CD4-positive, alpha-beta T cell treated with Interferon alpha-2 for 1 hour (primary cell): ENCODE results near the gene SLC38A3.

Experiments used
- DNase-seq, 2 donors: peaks; one replicate each; pipeline ENCODE4 v3.0.0-alpha.2; 2020 to 2022

Gene SLC38A3

GRCh38 chr3:50269460-50269859, 64.4 kb downstream of the SLC38A3 start:
- DNase-seq: no peak

DNA sequence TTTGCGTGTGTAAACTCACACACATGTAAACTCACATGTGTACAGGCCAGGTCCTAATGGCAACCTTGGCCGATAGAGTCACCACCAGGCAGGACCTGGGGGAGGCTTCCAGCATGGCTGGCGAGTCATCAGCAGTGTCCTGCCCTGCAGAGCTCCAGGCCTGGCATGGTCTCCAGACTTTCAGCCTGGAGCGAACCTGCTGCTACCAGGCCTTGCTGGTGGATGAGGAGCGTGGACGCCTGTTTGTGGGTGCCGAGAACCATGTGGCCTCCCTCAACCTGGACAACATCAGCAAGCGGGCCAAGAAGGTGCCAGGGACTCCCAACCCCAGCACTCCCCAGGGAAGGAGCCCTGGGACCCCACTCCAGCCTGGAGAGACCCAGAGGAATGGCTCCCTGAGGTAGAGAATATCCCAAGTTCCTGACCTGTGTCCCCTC, 64.9 kb downstream of the SLC38A3 start:
- no peak for DNase-seq

DNA sequence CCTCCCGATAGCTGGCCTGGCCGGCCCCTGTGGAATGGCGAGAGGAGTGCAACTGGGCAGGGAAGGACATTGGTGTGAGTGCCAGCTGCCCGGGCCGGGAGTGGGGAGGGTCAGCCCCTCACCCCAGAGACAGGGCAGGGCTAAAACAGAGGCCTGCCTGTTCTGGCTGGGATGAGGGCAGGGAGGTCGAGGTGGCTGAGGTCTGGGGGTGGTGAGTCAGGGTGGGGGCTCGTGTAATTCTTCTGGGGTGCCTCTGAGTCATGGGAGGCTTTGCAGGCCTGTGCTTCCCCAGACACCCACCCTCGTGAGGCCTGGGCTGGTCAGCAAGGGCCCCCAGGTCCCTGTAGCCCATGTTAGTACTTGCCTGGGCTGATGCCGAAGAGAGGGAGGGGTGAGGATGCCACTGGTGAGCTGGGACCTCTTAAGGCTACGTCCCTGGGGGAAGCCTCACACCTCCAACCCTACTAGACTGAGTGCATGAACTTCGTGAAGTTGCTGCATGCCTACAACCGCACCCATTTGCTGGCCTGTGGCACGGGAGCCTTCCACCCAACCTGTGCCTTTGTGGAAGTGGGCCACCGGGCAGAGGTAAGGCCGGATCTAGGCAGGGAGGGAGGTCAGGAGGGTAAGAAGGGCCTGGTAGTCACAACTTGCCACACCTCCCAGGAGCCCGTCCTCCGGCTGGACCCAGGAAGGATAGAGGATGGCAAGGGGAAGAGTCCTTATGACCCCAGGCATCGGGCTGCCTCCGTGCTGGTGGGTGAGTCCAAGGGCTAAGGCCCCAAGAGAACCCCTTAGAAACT, 65.6 kb downstream of the SLC38A3 start:
- no peak for DNase-seq
